Glomerular endothelial cell (primary cell): ENCODE measurements around the gene LONP1. TPM values are rescaled to one million over a fixed set of nuclear protein-coding genes. Genes with fewer than 3 reads are reported as not detected.
"Not testable (repeated sequence)": the region's sequence is repeated elsewhere in the genome, so short reads cannot be mapped to it uniquely, and the experiment has no call there.

ENCODE experiments used
- DNase-seq: peaks from one replicate; pipeline ENCODE4 v3.0.0-alpha.2; 2011; ENCODE audit warnings: low read depth, low spot score; ENCODE audit errors: extremely low read depth
- total RNA-seq: library from RNA; depleted of rRNA; stranded (reverse); fragments of >200 nt; gene quantifications from 2 replicates; pipeline ENCODE4 v1.2.3, GENCODE V29; 2015

Gene LONP1
- total RNA-seq, 1 donor from 2014 or later, result 123 TPM

- DNase-seq, result no peak
Observed at GRCh38 chr19:5694167-5694955, 25.6 kb downstream of the LONP1 start.

GRCh38 chr19:5693195-5694166, 26.5 kb downstream of the LONP1 start:
- DNase-seq, result no peak

GRCh38 chr19:5692723-5693194, 27.2 kb downstream of the LONP1 start:
- no peak for DNase-seq

- no peak for DNase-seq
Observed at GRCh38 chr19:5691822-5692722, 27.9 kb downstream of the LONP1 start.

DNA sequence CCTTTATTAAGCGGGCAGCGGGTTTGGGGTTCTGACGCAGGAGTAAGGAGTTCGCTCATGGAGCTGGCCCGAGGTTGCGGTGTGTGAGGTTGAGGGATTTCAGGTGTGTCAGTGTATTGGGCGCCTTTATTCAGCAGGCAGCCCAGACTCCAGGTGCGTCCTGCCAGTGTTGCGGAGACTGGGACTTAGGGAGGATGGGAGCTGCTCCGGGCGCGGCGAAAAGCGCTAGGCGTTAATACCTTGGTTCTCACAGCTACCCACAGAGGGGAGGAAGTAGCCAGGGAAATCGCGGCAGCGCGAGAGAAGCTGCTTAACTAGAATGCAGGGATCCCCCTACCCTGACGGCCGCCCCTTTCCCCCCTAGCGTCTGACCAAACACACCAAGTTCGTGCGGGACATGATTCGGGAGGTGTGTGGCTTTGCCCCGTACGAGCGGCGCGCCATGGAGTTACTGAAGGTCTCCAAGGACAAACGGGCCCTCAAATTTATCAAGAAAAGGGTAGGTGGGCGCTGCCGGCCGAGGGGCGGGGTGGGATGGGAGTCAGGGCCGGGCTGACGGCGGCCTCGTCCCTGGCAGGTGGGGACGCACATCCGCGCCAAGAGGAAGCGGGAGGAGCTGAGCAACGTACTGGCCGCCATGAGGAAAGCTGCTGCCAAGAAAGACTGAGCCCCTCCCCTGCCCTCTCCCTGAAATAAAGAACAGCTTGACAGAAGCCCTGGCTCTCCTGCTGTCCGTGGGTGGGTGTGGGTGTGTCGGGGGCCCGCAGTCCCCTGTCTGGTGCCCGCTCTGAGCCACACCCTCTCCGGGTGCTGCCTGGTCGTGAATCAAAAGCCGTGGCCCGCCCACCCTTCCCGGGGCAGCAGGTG, 28.8 kb downstream of the LONP1 start:
- DNase-seq, result no peak

- DNase-seq, result peak; percentile 78
Observed at GRCh38 chr19:5690125-5690954, 29.6 kb downstream of the LONP1 start, which contains the start of gene RPL36. TSS of gene RPL36 (plus strand) at chr19:5690295. CDS start at chr19:5690508, 213 bp downstream.

- DNase-seq, result not testable (repeated sequence)
Observed at GRCh38 chr19:5688262-5688881, 31.6 kb downstream of the LONP1 start.

DNA sequence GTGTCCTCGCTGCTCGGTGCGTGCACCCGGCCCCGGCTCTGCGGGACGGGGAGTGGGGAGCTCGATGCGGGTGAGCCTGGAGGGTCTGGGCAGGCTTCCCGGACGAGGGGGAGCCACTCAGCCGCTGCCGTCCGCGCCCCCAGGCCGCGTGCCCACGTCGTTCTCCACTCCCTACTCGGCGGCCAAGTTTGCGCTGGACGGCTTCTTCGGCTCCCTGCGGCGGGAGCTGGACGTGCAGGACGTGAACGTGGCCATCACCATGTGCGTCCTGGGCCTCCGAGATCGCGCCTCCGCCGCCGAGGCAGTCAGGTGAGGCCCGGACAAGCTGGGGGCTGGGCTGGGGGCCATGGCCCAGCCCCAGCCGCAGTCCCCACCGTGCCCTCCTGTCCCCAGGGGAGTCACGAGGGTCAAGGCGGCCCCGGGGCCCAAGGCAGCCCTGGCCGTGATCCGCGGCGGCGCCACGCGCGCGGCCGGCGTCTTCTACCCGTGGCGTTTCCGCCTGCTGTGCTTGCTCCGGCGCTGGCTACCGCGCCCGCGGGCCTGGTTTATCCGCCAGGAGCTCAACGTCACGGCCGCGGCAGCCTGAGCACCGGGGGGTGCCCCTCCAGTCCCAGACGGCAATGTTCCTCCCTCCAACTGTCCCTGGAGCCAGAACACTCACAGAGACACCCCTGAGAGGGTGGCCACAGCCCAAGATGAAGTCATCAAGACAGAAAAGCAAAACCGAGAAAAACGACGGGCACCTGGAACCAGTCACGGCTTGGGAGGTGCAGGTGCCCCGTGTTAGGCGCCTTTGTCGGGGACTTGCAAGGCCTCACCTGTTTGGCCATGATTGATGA, 32.4 kb downstream of the LONP1 start:
- DNase-seq, result no peak

DNA sequence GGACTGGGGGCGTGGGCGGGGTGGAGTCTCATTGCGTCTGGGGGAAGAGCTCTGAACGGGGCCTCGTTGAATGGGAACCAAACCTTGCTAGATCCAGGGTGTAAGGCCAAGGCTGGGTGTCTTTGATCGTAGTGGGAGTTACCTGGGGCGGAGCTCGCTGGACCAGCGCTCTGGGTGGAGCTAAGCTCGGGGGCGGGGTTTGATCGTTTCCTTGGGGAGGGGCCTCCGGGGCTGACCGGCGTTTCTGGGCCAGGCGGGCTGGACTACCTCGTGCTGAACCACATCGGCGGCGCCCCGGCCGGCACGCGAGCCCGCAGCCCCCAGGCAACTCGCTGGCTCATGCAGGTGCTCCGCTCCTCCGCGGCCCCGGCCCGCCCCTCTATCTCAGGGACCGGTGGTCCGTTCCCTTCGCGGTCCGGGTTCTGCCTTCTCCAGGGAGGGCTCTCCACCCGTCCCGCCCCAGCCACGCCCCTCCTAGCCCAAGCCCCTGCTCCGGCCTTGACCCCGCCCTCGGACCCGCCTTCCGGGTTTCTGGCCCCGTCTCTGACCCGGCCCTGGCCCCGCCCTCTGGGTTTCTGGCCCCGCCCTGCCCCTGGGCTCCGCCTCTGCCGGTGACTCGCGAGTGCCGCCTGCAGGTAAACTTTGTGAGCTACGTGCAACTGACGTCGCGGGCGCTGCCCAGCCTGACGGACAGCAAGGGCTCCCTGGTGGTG, 33.1 kb downstream of the LONP1 start:
- peak; percentile 34 for DNase-seq

DNA sequence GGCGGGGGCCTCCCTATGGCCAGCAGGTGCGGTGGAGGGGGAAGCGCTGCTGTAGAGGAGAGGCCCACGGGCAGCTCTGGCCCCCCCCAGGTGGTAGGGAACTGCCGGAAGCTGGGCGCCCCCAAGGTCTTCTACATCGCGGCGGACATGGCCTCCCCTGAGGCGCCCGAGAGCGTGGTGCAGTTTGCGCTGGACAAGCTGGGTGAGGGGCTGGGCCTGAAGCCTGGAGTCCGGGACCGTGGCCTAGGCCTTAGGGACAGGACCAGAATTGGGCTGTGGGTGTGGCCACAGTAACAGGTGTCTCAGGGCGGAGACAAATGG, 33.7 kb downstream of the LONP1 start:
- DNase-seq, result no peak

DNA sequence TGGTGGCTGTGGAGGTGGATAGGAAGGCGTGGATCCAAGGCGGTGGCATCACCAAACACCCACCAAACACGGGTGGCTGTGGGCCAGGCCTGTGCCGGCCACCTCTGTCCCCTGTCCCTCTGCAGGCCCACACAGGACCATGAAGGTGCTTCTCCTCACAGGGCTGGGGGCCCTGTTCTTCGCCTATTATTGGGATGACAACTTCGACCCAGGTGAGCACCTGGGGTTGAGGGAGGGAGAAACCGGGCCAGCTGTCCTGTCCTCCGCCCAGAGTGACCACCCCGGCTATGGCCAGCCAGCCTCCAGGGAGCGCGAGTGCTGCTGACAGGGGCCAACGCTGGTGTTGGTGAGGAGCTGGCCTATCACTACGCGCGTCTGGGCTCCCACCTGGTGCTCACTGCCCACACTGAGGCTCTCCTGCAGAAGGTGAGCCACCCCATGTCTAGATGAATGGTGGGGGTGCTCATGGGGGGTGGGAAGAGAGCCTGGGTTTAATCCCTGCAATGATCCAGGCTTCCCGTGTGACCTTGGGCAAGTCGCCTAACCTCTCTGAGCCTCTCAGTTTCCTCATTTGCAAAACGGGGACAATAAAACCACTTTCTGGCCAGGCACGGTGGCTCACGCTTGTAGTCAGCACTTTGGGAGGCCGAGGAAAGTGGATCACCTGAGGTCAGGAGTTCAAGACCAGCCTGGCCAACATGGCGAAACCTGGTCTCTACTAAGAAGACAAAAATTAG, 35.1 kb downstream of the LONP1 start:
- no peak for DNase-seq

DNA sequence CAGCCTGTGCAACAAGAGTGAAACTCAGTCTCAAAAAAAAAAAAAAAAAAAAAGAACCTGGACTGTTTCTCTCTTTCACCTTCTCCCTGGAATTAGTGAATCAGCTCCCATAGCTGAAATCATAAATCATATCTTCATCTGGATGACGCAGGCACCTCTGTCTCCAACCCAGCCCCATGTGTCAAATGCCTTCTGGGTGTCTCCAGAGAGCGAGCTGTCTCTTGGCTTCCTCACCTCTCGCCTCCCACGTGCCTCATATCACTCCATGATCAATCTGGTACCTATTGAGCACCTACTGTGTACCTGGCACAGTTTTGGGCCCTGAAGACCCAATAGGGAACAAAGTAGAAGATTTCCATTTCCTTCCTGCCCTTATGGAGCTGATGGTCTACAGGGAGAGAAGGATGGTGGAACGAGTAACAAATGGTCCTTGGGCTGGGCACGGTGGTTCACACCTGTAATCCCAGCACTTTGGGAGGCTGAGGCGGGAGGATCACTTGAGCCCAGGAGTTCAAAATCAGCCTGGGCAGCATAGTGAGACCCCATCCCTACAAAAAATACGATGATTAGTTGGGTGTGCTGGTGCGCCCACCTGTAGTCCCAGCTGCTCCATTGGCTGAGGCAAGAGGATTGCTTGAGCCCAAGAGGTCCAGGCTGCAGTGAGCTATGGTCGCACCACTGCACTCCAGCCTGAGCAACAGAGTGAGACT, 36.6 kb downstream of the LONP1 start:
- DNase-seq, result no peak

DNA sequence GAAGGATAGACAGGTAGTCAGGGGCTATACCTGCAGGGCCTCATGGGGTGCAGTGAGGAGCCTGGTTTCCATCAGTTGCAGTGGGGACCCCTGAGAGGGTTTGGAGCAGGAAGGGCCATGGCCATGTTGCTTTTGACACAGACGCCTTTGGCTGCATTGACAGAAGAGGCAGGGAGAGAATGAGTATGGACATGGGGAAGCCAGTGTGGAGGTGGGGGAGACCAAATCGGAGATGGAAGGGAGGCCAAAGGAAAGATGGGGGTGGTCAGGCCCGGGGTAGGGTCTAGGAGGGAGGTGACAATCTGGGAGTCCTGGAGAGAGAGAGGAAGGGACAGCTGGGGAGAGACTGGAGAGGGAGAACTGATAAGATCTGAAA, 37.9 kb downstream of the LONP1 start:
- DNase-seq, result no peak

GRCh38 chr19:5681391-5682106, 38.4 kb downstream of the LONP1 start:
- DNase-seq, result no peak
